ENCODE measurements around the gene ABCC1. TPM values are rescaled to one million over a fixed set of nuclear protein-coding genes. Genes with fewer than 3 reads are reported as not detected.

ABCC1 gene
- total RNA-seq, 2 donors from 2014 or later, result 22.0 to 22.2 TPM

- no peak for DNase-seq
- no peaks in the 10 kb centered on the region for H3K36me3 ChIP-seq
- intact Hi-C loops (cut with DNase I), result no loop called here
- H3K9me3 ChIP-seq, result no peaks in the 10 kb centered on the region
- no peaks in the 10 kb centered on the region for H3K27me3 ChIP-seq
- no peak overlapping the region for H3K9ac ChIP-seq (ENCODE audit: low read depth in 2 of 2, low read length in 2 of 2)
- H3K4me3 ChIP-seq, result no peak overlapping the region
- no peak for TF ChIP-seq CTCF (IDR thresholded peaks at IDR 0.05)
- H3K27ac ChIP-seq, result no peak overlapping the region
- H3K4me1 ChIP-seq, result no peaks in the 10 kb centered on the region
These were observed 100.7 kb downstream of the ABCC1 start for GRCh38 chr16:16050106-16050505.

- no peaks in the 10 kb centered on the region for H3K36me3 ChIP-seq
- TF ChIP-seq CTCF (IDR thresholded peaks at IDR 0.05), result no peak
- intact Hi-C loops (cut with DNase I), result no loop called here
- H3K9ac ChIP-seq (ENCODE audit: low read depth in 2 of 2, low read length in 2 of 2), result no peak overlapping the region
- DNase-seq, result no peak
- H3K27ac ChIP-seq, result no peak overlapping the region
- no peak overlapping the region for H3K4me3 ChIP-seq
- H3K9me3 ChIP-seq, result no peaks in the 10 kb centered on the region
- no peaks in the 10 kb centered on the region for H3K4me1 ChIP-seq
- no peaks in the 10 kb centered on the region for H3K27me3 ChIP-seq
These were observed 101.7 kb downstream of the ABCC1 start for GRCh38 chr16:16051132-16051531.

GRCh38 chr16:16052916-16053315 is 103.5 kb downstream of the ABCC1 start:
- H3K36me3 ChIP-seq, result no peaks in the 10 kb centered on the region
- intact Hi-C loops (cut with DNase I), result no loop called here
- no peaks in the 10 kb centered on the region for H3K9me3 ChIP-seq
- H3K27me3 ChIP-seq, result no peaks in the 10 kb centered on the region
- no peak for TF ChIP-seq CTCF (IDR thresholded peaks at IDR 0.05)
- no peak for DNase-seq
- H3K9ac ChIP-seq (ENCODE audit: low read depth in 2 of 2, low read length in 2 of 2), result no peak overlapping the region
- no peaks in the 10 kb centered on the region for H3K4me1 ChIP-seq
- no peak overlapping the region for H3K4me3 ChIP-seq
- no peak overlapping the region for H3K27ac ChIP-seq

DNA sequence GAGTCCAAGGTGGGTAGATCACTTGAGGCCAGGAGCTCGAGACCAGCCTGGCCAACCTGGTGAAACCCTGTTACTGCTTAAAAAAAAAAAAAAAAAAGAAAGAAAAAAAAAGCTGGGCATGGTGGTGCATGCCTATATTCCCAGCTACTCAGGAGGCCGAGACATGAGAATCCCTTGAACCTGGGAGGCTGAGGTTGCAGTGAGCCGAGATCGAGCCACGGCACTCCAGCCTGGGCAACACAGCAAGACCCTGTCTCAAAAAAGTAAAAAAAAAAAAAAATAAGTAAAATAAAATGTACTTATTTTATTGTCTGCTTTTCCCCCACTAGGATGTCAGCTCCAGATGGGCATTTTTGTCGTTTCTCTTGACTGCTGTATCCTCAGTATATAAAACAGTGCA is 107.7 kb downstream of the ABCC1 start:
- Histone ChIP-seq H3K36me3 (no peaks in the 10 kb centered on the region), H3K27ac (no peak overlapping the region), H3K4me1 (no peaks in the 10 kb centered on the region), H3K9ac (ENCODE audit: low read depth in 2 of 2, low read length in 2 of 2) (no peak overlapping the region), H3K9me3 (no peaks in the 10 kb centered on the region), H3K27me3 (no peaks in the 10 kb centered on the region), H3K4me3 (no peak overlapping the region)
- no peak for DNase-seq
- intact Hi-C loops (cut with DNase I), result no loop called here
- TF ChIP-seq CTCF (IDR thresholded peaks at IDR 0.05), result no peak

- intact Hi-C loops (cut with DNase I), result no loop called here
- Histone ChIP-seq H3K4me1 (no peaks in the 10 kb centered on the region), H3K27me3 (no peaks in the 10 kb centered on the region), H3K4me3 (no peak overlapping the region), H3K9me3 (no peaks in the 10 kb centered on the region), H3K27ac (no peak overlapping the region), H3K9ac (ENCODE audit: low read depth in 2 of 2, low read length in 2 of 2) (no peak overlapping the region), H3K36me3 (no peaks in the 10 kb centered on the region)
- no peak for TF ChIP-seq CTCF (IDR thresholded peaks at IDR 0.05)
- DNase-seq, result no peak
These were observed 109.7 kb downstream of the ABCC1 start for GRCh38 chr16:16059160-16059559.

Measured in colonic mucosa (tissue), 4 donors.